Kidney epithelial cell (primary cell): Measurements from ENCODE around the gene HMCN1. TPM values are rescaled to one million over a fixed set of nuclear protein-coding genes. Genes with fewer than 3 reads are reported as not detected.
A peak's percentile ranks its signal among the peaks of the same experiment; 100 is the strongest.

Experiments used
- DNase-seq: peaks from one replicate; pipeline ENCODE4 v3.0.0-alpha.2; 2010; ENCODE audit warnings: low read depth
- H3K27me3 ChIP-seq: 2 replicates; pipeline ENCODE4 v1.6.0; 2011; ENCODE audit warnings: low read length; ENCODE audit not compliant: control insufficient read depth, insufficient read depth
- H3K36me3 ChIP-seq: 2 replicates; pipeline ENCODE4 v1.5.1; 2011; ENCODE audit warnings: low read length; ENCODE audit not compliant: control insufficient read depth, insufficient read depth
- H3K4me3 ChIP-seq: 2 replicates; pipeline ENCODE4 v1.5.1; 2011; ENCODE audit warnings: low read depth, mild to moderate bottlenecking, control low read depth, low read length
- CTCF ChIP-seq: IDR thresholded peaks from 2 replicates; pipeline ENCODE4 v1.5.1; 2011; ENCODE audit warnings: mild to moderate bottlenecking, moderate library complexity, low read length, control low read depth, inconsistent platforms; ENCODE audit not compliant: insufficient read depth, poor library complexity, severe bottlenecking
- total RNA-seq: library from RNA; depleted of rRNA; stranded (reverse); fragments of >200 nt; gene quantifications from 2 replicates; pipeline ENCODE4 v1.2.3, GENCODE V29; 2015

The HMCN1 gene
- total RNA-seq, 1 donor from 2014 or later, result 1.3 TPM

GRCh38 chr1:186188004-186188539 is 453.9 kb downstream of the HMCN1 start:
- TF ChIP-seq CTCF, result no peak
- peak; percentile 85 for DNase-seq
- H3K4me3 ChIP-seq, result no peak overlapping the region
- no peaks in the 10 kb centered on the region for H3K36me3 ChIP-seq
- no peaks in the 10 kb centered on the region for H3K27me3 ChIP-seq

DNA sequence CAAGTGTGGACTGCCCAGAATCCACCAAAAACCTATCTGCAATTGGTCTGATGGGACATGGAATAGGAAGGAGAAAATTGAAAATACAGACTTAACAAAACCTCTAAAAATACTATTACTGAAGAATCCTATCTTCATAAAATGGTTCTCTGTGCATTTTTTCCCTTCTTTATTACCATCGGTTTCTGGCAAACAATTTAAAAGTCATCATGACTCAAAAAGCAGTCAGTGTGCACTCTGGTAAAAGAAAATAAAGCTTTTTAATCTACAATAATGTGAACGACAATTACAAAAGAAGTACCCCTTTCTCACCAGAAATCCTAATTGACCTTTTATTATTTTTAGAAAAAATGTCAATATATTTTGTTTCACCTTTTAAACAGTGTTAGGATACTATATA is 454.5 kb downstream of the HMCN1 start:
- DNase-seq, result no peak
- TF ChIP-seq CTCF, result no peak
- H3K36me3 ChIP-seq, result no peaks in the 10 kb centered on the region
- H3K27me3 ChIP-seq, result no peaks in the 10 kb centered on the region
- H3K4me3 ChIP-seq, result no peak overlapping the region

- H3K36me3 ChIP-seq, result no peaks in the 10 kb centered on the region
- no peak overlapping the region for H3K4me3 ChIP-seq
- no peaks in the 10 kb centered on the region for H3K27me3 ChIP-seq
- DNase-seq, result no peak
- no peak for TF ChIP-seq CTCF
Measured at GRCh38 chr1:186189156-186189555, 455.0 kb downstream of the HMCN1 start.

GRCh38 chr1:186191511-186191910 is 457.3 kb downstream of the HMCN1 start:
- DNase-seq, result no peak
- Histone ChIP-seq H3K4me3 (no peak overlapping the region), H3K27me3 (no peaks in the 10 kb centered on the region), H3K36me3 (no peaks in the 10 kb centered on the region)
- no peak for TF ChIP-seq CTCF

GRCh38 chr1:186193224-186193623 is 459.0 kb downstream of the HMCN1 start:
- no peak for DNase-seq
- TF ChIP-seq CTCF, result no peak
- no peaks in the 10 kb centered on the region for H3K36me3 ChIP-seq
- H3K4me3 ChIP-seq, result no peak overlapping the region
- H3K27me3 ChIP-seq, result no peaks in the 10 kb centered on the region

DNA sequence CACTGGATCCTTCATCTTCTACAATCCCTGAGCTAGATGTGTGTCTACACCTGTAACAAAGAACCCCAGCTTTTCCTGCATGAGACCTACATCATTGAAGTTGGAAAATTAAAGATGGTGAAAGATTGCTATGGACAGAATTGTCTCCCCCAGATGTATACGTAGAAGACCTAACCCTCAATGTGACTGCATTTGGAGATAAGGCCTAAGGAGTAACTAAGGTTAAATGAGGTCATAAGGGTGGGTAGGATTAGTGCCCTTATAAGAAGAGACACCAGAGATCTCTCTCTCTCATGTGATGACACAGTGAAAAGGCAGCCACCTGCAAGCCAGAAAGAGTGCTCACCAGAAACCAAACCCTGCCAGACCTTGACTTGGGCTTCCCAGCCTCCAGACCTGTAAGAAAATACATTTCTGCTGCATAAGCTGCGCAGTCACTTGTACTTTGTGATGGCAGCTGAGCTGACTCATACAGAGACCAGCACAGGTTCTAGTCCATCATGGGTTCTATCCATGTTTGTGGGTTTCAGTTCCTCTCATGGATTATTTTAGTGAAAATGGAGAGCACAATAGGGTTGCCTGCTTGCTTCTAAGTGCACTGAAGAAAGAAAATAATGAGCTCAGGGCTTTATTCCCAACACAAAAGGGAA is 460.0 kb downstream of the HMCN1 start:
- TF ChIP-seq CTCF, result no peak
- Histone ChIP-seq H3K4me3 (no peak overlapping the region), H3K36me3 (no peaks in the 10 kb centered on the region), H3K27me3 (no peaks in the 10 kb centered on the region)
- no peak for DNase-seq
